HG03565 (cell line): ENCODE results near the gene COL5A1.

Experiments used
- ATAC-seq: cut with Tn5 transposase; IDR thresholded peaks from one replicate; pipeline ENCODE4 v1.9.1; 2021; ENCODE audit warnings: mild to moderate bottlenecking, moderate library complexity; ENCODE audit not compliant: unreplicated experiment

The COL5A1 gene

GRCh38 chr9:134641173-134641989, at the start of gene COL5A1:
Gene COL5A1 (plus strand): TSS chr9:134641803. CDS start chr9:134642188, 385 bp downstream.
- ATAC-seq: no peak

- ATAC-seq: no peak
Observed at GRCh38 chr9:134592018-134592818, 49.4 kb upstream of the COL5A1 start.

GRCh38 chr9:134592819-134593200, 48.8 kb upstream of the COL5A1 start:
- ATAC-seq: no peak

- no peak for ATAC-seq
Observed at GRCh38 chr9:134593286-134594077, 48.1 kb upstream of the COL5A1 start.

- ATAC-seq: no peak
Observed at GRCh38 chr9:134594078-134594941, 47.3 kb upstream of the COL5A1 start.

GRCh38 chr9:134595014-134595413, 46.6 kb upstream of the COL5A1 start:
- no peak for ATAC-seq

GRCh38 chr9:134597041-134597913, 44.3 kb upstream of the COL5A1 start:
- ATAC-seq: no peak

- ATAC-seq: no peak
Observed at GRCh38 chr9:134597957-134598883, 43.4 kb upstream of the COL5A1 start.

GRCh38 chr9:134598884-134599245, 42.7 kb upstream of the COL5A1 start:
- no peak for ATAC-seq

GRCh38 chr9:134600371-134600770, 41.2 kb upstream of the COL5A1 start:
- ATAC-seq: no peak

GRCh38 chr9:134600836-134601638, 40.6 kb upstream of the COL5A1 start:
- ATAC-seq: no peak

- ATAC-seq: no peak
Observed at GRCh38 chr9:134601764-134602163, 39.8 kb upstream of the COL5A1 start.

GRCh38 chr9:134602547-134603362, 38.8 kb upstream of the COL5A1 start:
- no peak for ATAC-seq

- ATAC-seq: no peak
Observed at GRCh38 chr9:134604834-134605233, 36.8 kb upstream of the COL5A1 start.

GRCh38 chr9:134605351-134605965, 36.1 kb upstream of the COL5A1 start:
- ATAC-seq: no peak

- ATAC-seq: no peak
Observed at GRCh38 chr9:134605966-134606357, 35.6 kb upstream of the COL5A1 start.
